ENCODE data around the gene WWC1.

DNA sequence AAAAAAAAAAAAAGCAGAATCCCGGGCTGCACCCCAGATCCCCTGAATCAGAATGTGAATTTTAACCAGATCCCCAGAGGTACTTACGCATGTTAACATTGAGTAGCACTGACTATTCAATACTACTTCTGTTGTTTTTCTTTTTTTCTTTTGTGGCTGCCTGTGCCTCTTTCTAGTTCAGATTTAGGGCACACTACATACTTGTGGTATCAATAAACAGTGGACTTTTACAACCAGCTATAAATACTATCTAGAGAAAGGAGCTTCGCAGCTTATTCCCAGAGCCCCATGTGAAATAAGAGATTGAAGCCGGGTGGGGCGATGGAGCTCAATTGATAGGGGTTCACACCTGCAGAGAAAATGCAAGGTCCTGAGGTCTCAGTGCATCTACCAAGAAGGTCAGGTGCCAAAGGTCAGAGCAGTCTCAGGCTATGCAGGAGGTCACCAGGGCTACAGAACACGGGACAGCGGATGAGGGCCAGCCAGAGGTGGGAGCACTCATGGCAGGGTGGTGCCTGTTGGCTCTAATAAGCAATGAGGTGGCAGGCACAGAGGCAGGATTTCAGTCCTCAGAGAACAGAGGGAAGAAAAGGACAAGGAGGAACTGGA lies 22.3 kb downstream of the WWC1 start:
- TF ChIP-seq, protein P1, sequence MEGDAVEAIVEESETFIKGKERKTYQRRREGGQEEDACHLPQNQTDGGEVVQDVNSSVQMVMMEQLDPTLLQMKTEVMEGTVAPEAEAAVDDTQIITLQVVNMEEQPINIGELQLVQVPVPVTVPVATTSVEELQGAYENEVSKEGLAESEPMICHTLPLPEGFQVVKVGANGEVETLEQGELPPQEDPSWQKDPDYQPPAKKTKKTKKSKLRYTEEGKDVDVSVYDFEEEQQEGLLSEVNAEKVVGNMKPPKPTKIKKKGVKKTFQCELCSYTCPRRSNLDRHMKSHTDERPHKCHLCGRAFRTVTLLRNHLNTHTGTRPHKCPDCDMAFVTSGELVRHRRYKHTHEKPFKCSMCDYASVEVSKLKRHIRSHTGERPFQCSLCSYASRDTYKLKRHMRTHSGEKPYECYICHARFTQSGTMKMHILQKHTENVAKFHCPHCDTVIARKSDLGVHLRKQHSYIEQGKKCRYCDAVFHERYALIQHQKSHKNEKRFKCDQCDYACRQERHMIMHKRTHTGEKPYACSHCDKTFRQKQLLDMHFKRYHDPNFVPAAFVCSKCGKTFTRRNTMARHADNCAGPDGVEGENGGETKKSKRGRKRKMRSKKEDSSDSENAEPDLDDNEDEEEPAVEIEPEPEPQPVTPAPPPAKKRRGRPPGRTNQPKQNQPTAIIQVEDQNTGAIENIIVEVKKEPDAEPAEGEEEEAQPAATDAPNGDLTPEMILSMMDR (IDR thresholded peaks at IDR 0.05): no peak
- no peak for TF ChIP-seq POLR2A (IDR thresholded peaks at IDR 0.05)

Measured in vagina (tissue), 2 donors.